H1 (cell line): ENCODE results near the gene PCID2.

Experiments
- CHD2 ChIP-seq: IDR thresholded peaks from 2 replicates; pipeline ENCODE4 v1.6.1; 2012; ENCODE audit warnings: low read length, improper control_type of control experiment
- EP300 ChIP-seq, 2 experiments: IDR thresholded peaks; 1 replicate in 1 of 2; 2 replicates in 1 of 2; pipeline ENCODE4 v1.6.1; 2011 to 2012; ENCODE audit warnings: low read depth in 2 of 2, low read length in 2 of 2, mild to moderate bottlenecking in 2 of 2, borderline replicate concordance in 1 of 2, inconsistent platforms in 1 of 2, moderate library complexity in 1 of 2
- FOSL1 ChIP-seq: IDR thresholded peaks from 2 replicates; pipeline ENCODE4 v1.6.1; 2011; ENCODE audit warnings: mild to moderate bottlenecking, low read depth, low read length, moderate library complexity; ENCODE audit not compliant: insufficient read depth
- POLR2A ChIP-seq, 2 experiments: IDR thresholded peaks; 1 replicate in 1 of 2; 2 replicates in 1 of 2; pipeline ENCODE4 v1.6.1; 2011; ENCODE audit warnings: low read depth in 2 of 2, low read length in 2 of 2, mild to moderate bottlenecking in 2 of 2; ENCODE audit errors: control extremely low read depth in 1 of 2
- POLR2AphosphoS5 ChIP-seq: IDR thresholded peaks from 2 replicates; pipeline ENCODE4 v1.6.1; 2011; ENCODE audit warnings: low read depth, low read length
- RNF2 ChIP-seq: fragments of 200-900, 300-1000 bp; sonication (generic); IDR thresholded peaks from 2 replicates; pipeline ENCODE4 v1.7.1; 2016; ENCODE audit warnings: borderline replicate concordance, low read depth, mild to moderate bottlenecking, antibody characterized with exemption, low read length; ENCODE audit not compliant: poor library complexity, severe bottlenecking; ENCODE audit errors: missing control alignments
- SRF ChIP-seq: IDR thresholded peaks from 2 replicates; pipeline ENCODE4 v1.6.1; 2011; ENCODE audit warnings: mild to moderate bottlenecking, low read depth, low read length, moderate library complexity
- TAF7 ChIP-seq: optimal IDR thresholded peaks from 2 replicates; pipeline ENCODE3; 2011; ENCODE audit warnings: low read depth, mild to moderate bottlenecking, inconsistent platforms, low read length, moderate library complexity, borderline replicate concordance
- ZNF274 ChIP-seq: IDR thresholded peaks from 2 replicates; pipeline ENCODE4 v1.7.0; 2012; ENCODE audit warnings: low read length, borderline replicate concordance; ENCODE audit errors: extremely low read depth
- TF ChIP-seq, protein P1 (sequence below), 3 experiments: IDR thresholded peaks; 1 replicate in 2 of 3; 2 replicates in 1 of 3; pipeline versions ENCODE4 v1.5.1 to v1.6.1; 2011; ENCODE audit warnings: low read length in 3 of 3, mild to moderate bottlenecking in 3 of 3, inconsistent platforms in 2 of 3, low read depth in 1 of 3, moderate library complexity in 1 of 3; ENCODE audit not compliant: insufficient read depth in 1 of 3; ENCODE audit errors: control extremely low read depth in 1 of 3

- TF ChIP-seq TAF7 (no peak), CHD2 (no peak), ZNF274 (no peak), POLR2A (IDR thresholded peaks at IDR 0.05; ENCODE audit: control extremely low read depth in 1 of 2, low read depth in 2 of 2, low read length in 2 of 2) (no peak), EP300 (IDR thresholded peaks at IDR 0.05; ENCODE audit: borderline replicate concordance in 1 of 2, low read depth in 2 of 2, low read length in 2 of 2) (no peak), SRF (no peak), RNF2 (no peak), POLR2AphosphoS5 (no peak), FOSL1 (no peak)
- TF ChIP-seq, protein P1, sequence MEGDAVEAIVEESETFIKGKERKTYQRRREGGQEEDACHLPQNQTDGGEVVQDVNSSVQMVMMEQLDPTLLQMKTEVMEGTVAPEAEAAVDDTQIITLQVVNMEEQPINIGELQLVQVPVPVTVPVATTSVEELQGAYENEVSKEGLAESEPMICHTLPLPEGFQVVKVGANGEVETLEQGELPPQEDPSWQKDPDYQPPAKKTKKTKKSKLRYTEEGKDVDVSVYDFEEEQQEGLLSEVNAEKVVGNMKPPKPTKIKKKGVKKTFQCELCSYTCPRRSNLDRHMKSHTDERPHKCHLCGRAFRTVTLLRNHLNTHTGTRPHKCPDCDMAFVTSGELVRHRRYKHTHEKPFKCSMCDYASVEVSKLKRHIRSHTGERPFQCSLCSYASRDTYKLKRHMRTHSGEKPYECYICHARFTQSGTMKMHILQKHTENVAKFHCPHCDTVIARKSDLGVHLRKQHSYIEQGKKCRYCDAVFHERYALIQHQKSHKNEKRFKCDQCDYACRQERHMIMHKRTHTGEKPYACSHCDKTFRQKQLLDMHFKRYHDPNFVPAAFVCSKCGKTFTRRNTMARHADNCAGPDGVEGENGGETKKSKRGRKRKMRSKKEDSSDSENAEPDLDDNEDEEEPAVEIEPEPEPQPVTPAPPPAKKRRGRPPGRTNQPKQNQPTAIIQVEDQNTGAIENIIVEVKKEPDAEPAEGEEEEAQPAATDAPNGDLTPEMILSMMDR (IDR thresholded peaks at IDR 0.05; ENCODE audit: control extremely low read depth in 1 of 3, insufficient read depth in 1 of 3, low read depth in 1 of 3, low read length in 3 of 3): no peak
Observed at GRCh38 chr13:113145496-113145895, 63.0 kb downstream of the PCID2 start.
